LNCaP clone FGC (cell line): ENCODE results near the gene ACAP2.

ENCODE experiments used
- DNase-seq: peaks from one replicate; pipeline ENCODE4 v3.0.0-alpha.2; 2011; ENCODE audit warnings: low read depth
- H3K4me3 ChIP-seq: 2 replicates; pipeline ENCODE4 v1.5.1; 2011; ENCODE audit warnings: mild to moderate bottlenecking, low read depth, low read length, control low read depth
- TF ChIP-seq, protein P1 (sequence below): IDR thresholded peaks from 2 replicates; pipeline ENCODE4 v1.5.1; 2012; ENCODE audit warnings: mild to moderate bottlenecking; ENCODE audit not compliant: control insufficient read depth, insufficient read depth; ENCODE audit errors: extremely low read depth

The ACAP2 gene

DNA sequence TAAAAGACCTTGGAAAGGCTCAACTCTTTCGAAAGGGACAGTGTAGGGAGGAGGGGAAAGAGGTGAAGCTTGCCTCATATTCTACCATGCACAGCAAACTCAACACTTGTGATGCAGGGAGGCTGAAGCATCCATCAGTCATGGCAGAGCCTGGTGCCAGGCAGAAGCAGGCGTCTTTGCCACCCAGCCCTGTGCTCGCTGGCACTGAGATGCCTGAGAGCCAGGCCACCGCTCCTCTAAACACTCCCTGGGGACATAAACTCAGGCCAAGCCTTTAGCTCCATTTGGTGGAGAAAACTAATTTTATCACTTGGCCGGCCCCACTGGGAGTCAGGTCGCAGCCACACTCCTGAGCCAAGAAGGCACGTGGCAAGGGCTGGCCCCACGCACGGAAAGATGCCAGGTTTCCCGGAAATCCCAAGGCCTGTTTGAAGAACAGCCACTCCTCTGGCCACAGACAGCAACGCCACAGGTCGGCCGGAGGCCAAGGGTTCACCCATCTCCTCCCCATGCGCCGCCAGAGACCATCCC is 202.6 kb downstream of the ACAP2 start:
- H3K4me3 ChIP-seq, result no peak overlapping the region
- TF ChIP-seq, protein P1, sequence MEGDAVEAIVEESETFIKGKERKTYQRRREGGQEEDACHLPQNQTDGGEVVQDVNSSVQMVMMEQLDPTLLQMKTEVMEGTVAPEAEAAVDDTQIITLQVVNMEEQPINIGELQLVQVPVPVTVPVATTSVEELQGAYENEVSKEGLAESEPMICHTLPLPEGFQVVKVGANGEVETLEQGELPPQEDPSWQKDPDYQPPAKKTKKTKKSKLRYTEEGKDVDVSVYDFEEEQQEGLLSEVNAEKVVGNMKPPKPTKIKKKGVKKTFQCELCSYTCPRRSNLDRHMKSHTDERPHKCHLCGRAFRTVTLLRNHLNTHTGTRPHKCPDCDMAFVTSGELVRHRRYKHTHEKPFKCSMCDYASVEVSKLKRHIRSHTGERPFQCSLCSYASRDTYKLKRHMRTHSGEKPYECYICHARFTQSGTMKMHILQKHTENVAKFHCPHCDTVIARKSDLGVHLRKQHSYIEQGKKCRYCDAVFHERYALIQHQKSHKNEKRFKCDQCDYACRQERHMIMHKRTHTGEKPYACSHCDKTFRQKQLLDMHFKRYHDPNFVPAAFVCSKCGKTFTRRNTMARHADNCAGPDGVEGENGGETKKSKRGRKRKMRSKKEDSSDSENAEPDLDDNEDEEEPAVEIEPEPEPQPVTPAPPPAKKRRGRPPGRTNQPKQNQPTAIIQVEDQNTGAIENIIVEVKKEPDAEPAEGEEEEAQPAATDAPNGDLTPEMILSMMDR, result no peak
- no peak for DNase-seq

DNA sequence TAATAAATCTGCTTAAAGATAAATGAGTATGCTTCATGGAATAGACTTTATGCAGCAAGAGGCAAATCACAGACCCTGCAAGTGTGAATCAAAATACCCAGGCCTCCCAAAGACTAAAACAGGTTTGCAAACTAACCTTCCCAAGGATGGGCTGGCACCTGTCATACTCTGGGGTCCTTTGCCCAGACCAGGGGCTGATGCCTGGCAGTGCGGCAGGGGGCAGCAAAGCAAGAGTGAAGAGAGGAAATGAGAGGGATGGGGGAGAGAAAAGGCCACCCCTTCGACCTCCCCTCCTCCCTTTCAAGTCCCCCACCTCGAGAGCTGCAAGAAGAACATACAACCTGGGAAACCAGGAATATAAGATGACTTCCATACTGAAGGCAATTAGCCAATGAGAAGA is 203.7 kb downstream of the ACAP2 start:
- DNase-seq, result no peak
- TF ChIP-seq, protein P1, result no peak
- H3K4me3 ChIP-seq, result no peak overlapping the region

DNA sequence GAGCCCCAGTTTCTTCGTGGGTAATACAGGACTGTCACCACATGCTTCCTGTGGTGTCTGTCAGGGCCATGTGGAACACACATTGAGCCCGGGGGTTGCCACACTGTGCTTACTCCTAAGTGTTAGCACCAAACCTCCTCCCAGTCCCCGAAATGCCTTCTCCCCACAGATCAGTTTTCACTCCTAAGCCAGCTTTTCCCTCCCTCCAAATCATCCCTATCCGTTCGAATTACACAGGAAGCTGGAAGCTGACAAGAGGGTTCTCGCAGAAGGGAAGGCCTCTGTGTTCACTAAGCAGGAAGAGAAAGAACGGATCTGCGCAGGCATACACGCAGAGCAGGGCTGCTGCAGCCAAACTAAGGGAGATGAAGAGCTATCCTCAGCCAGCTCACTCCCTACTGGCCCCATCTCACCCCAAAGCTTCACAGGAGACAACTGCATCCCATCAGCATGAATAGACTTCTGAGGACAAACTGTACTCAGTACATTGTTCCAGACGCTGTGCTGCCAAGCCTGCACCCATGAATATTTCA is 204.2 kb downstream of the ACAP2 start:
- no peak overlapping the region for H3K4me3 ChIP-seq
- TF ChIP-seq, protein P1, result no peak
- no peak for DNase-seq

DNA sequence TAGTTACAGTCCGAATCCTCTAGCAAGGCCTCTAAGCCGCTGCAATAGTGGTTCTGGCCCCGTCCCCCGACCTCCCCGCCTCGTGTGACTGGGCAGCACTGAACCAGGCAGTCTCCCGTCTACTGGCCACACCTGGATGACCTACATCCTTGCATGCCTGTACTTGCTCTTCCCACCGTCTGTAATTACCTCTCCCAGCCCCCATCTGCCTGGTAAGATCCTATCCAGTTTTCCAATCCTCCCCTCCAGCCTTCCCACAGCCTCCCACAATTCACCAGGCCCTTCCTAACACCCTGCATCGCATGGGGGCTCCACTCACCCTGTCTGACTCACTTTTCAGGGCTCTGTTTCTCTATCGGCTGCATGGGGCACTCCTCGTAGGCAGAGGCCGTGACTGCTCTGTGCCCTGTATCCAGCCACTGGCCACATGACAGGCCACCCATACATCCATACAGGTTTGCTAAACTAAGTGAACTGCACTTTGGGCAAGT is 204.7 kb downstream of the ACAP2 start:
- DNase-seq, result no peak
- TF ChIP-seq, protein P1, result no peak
- no peak overlapping the region for H3K4me3 ChIP-seq

DNA sequence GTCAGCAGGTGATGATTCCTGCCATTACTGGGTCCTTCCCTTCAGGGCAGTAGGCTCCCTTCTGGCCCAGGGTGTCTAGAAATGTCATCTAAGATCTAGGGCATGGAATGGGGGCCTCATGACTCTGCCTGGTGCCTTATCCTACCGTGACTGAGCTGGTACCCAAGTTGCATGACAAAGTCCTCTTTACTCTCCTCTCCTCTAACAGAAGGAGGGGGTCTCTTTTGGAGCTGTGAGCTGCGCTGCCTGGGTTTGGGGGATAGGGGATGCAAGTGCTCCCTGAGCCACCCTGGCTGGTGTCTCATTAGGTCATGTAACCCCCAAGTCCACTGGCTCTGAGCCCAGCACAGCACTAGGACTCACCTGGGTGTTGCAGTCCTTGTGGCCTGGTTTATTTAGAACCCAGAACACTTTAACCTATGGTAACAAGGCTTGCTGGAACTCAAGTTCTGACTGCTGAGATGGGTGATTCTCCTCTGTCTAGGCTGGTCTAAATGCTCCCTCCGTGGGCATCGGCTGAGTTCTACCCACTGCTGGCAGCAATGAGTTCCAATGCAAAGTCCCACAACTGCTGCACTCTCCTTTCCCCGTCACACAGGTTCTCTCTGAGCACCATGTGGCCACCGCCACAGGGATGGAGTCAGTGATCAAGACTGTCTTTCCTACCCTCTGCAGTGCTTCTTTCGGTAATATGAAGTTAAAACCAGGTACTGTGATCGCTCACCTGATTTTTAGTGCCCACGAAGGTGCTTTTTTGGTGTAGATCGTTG is 205.8 kb downstream of the ACAP2 start:
- TF ChIP-seq, protein P1, result no peak
- DNase-seq, result no peak
- H3K4me3 ChIP-seq, result no peak overlapping the region

DNA sequence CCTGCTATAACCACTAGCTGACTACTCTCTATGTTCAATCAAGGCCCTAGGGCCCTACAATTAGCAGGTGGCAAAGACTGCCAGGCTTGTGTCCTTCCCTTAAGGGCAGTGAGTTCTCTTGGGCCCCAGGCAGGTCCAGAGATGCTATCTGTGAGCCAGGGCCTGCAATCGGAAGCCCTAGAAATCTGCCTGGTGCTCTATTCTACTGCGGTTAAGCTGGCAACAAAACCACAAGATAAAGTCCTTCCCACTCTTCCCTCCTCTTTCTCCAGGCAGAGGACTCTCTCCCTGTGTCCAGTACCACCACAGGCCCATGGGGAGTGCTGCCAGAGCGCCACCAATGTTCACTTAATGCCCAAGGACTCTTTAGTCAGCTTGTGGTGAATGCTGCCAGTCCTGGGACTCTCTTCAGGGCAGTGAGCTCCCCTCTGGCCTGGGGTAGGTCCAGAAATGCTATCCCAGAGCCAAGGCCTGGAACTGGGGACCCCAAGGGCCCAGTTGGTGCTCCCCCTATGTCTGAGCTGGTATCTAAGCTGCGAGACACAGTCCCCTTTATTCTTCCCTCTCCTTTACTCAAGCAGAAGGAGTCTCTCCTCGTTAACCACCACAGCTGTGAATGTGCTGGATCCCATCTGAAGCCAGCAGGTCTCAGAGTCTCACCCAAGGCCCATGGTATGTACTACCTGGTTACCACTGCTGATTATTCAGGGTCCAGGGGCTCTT is 206.6 kb downstream of the ACAP2 start:
- no peak for DNase-seq
- no peak overlapping the region for H3K4me3 ChIP-seq
- TF ChIP-seq, protein P1, result no peak
